Erythroblast (primary cell): ENCODE results near the gene CD48.

Experiments
- GATA1 ChIP-seq: IDR thresholded peaks from 2 replicates; pipeline ENCODE4 v1.6.1; 2011; ENCODE audit warnings: low read depth, mild to moderate bottlenecking, control low read depth, low read length, moderate library complexity
- POLR2A ChIP-seq: IDR thresholded peaks from 2 replicates; pipeline ENCODE4 v1.6.1; 2011; ENCODE audit warnings: mild to moderate bottlenecking, low read length

- TF ChIP-seq POLR2A (no peak), GATA1 (no peak)
Observed at GRCh38 chr1:160676869-160677597, 34.6 kb downstream of the CD48 start.
